Stimulated activated naive CD8-positive, alpha-beta T cell treated with anti-CD3 and anti-CD28 coated beads, Interleukin-15, Interleukin-2, amounts not matched to agents 100 ng/mL and 50 ng/mL, for 24 hours (primary cell): ENCODE data around the gene ADAM19.

Experiments
- H3K27ac Mint-ChIP-seq: one replicate; pipeline ENCODE4 v1.8.0; 2021; ENCODE audit warnings: mild to moderate bottlenecking, mixed read lengths
- H3K27me3 Mint-ChIP-seq: one replicate; pipeline ENCODE4 v1.8.0; 2021; ENCODE audit warnings: mixed read lengths
- H3K36me3 Mint-ChIP-seq: one replicate; pipeline ENCODE4 v1.8.0; 2021; ENCODE audit warnings: low read depth, mixed read lengths
- H3K4me1 Mint-ChIP-seq: one replicate; pipeline ENCODE4 v1.8.0; 2021; ENCODE audit warnings: low read depth, mixed read lengths
- H3K4me3 Mint-ChIP-seq: one replicate; pipeline ENCODE4 v1.8.0; 2021; ENCODE audit warnings: mild to moderate bottlenecking, mixed read lengths
- H3K9me3 Mint-ChIP-seq: one replicate; pipeline ENCODE4 v1.8.0; 2021; ENCODE audit warnings: mixed read lengths

The ADAM19 gene

DNA sequence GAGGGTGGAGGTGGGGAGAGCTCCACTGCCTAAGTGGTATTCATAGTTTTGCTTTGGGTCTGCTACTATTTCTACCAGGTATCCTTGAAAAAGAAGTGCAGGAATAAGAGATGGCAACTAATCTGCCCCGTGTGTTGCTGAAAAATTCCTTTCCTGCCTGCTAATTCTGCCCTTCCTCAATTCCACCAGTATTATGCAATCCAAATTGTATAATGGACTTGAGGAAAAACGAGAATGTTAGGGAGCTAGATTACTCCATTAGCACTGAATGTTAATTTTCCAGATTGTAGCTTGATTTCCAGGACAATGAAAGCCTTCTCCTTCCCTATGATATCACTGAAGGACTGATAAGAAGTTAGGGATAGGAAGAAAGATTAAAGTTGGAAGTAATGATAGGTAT is 16.9 kb downstream of the ADAM19 start:
- H3K36me3 Mint-ChIP-seq, result no peaks in the 10 kb centered on the region
- peaks cover 36% of the 10 kb centered on the region for H3K4me1 Mint-ChIP-seq
- no peaks in the 10 kb centered on the region for H3K9me3 Mint-ChIP-seq
- H3K27me3 Mint-ChIP-seq, result no peaks in the 10 kb centered on the region
- no peak overlapping the region for H3K27ac Mint-ChIP-seq
- no peak overlapping the region for H3K4me3 Mint-ChIP-seq

DNA sequence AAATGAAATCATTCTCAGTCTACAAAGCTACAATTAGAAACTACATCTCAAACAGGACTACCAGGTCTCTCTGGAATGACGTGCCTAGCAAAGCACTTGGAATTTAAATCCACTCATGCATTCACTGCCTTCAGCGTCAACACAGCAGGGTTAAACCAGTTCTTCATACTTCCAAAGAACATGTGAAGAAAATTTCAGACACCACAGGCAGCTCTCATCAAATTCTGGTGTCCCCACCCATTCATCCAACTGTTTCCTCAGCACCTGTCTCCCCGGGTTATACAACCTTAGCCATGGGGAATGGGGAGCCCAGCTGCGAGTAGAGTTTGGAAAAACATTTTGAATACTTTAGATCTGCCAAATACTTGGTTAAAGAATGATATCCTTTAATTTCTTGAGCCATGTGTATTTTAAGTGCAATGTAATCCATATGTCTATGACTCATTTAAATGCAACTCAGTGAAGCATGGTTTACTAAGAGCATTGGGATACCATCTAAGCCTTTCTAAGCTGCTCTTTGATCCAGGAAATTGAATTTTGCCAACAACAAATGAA is 17.5 kb downstream of the ADAM19 start:
- Mint-ChIP-seq H3K36me3 (no peaks in the 10 kb centered on the region), H3K4me3 (no peak overlapping the region), H3K9me3 (no peaks in the 10 kb centered on the region), H3K27me3 (no peaks in the 10 kb centered on the region), H3K4me1 (peaks cover 36% of the 10 kb centered on the region), H3K27ac (no peak overlapping the region)

DNA sequence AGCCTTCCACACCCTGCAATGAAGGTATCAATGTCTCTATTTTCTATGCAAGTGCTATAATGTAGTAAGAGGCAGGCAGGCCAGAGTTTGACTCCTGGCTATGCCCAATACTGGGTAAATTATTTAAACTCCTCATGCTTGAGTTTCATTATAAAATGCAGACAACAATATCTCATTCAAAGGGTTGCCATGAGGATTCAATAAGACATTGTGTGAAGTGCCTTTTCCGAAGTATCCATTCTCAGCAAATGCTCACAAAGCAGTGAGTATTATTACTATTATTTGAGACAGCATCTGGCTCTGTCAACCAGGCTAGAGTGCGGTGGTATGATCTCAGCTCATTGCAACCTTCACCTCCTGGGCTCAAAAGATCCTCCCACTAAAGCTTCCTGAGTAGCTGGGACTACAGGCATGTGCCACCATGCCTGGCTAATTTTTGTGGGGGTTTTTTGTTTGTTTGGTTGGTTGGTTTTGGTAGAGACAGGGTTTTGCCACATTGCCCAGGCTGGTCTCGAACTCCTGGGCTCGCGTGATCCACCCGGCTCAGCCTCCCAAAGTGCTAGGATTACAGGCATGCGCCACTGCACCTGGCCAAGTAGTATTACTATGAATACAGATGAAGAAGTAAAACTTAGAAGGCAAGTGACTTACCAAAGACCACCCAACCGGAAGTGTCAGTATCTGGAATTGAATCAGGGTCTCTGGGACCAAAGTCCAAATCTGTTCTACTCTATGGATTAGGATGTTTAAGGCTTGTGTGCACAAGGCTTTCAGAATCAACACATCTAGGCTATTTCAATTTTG is 18.8 kb downstream of the ADAM19 start:
- no peaks in the 10 kb centered on the region for H3K36me3 Mint-ChIP-seq
- H3K9me3 Mint-ChIP-seq, result no peaks in the 10 kb centered on the region
- peaks cover 33% of the 10 kb centered on the region for H3K4me1 Mint-ChIP-seq
- H3K27ac Mint-ChIP-seq, result no peak overlapping the region
- no peaks in the 10 kb centered on the region for H3K27me3 Mint-ChIP-seq
- H3K4me3 Mint-ChIP-seq, result no peak overlapping the region

DNA sequence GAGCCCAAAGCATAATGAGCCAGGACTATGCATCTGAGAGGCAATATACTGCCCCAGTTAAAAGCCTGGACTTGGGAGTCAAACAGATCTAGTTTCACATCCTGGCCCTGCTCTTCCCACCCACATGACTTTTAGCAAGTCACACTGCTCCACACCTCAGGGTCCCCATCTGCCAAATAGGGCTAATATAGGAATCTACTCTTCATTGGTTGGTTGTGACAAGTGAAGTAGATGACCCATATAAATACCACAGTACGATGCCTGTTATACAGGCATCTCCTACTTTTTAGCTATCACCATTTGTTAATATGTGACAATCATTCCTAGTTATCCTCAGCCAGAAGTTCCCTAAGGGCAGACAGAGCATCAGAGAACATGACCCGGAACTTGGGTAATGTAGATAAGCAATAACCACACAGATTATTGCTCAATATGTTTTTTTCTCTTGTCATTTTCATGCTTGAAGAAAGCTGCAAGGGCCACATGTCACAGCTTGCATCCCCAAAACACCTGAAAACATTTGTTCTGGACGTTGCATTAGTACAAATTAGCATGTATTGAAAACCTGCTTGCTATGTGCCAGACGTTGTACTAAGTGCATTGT is 20.4 kb downstream of the ADAM19 start:
- Mint-ChIP-seq H3K4me3 (no peak overlapping the region), H3K27me3 (no peaks in the 10 kb centered on the region), H3K36me3 (no peaks in the 10 kb centered on the region), H3K9me3 (no peaks in the 10 kb centered on the region), H3K4me1 (peaks cover 39% of the 10 kb centered on the region), H3K27ac (no peak overlapping the region)

DNA sequence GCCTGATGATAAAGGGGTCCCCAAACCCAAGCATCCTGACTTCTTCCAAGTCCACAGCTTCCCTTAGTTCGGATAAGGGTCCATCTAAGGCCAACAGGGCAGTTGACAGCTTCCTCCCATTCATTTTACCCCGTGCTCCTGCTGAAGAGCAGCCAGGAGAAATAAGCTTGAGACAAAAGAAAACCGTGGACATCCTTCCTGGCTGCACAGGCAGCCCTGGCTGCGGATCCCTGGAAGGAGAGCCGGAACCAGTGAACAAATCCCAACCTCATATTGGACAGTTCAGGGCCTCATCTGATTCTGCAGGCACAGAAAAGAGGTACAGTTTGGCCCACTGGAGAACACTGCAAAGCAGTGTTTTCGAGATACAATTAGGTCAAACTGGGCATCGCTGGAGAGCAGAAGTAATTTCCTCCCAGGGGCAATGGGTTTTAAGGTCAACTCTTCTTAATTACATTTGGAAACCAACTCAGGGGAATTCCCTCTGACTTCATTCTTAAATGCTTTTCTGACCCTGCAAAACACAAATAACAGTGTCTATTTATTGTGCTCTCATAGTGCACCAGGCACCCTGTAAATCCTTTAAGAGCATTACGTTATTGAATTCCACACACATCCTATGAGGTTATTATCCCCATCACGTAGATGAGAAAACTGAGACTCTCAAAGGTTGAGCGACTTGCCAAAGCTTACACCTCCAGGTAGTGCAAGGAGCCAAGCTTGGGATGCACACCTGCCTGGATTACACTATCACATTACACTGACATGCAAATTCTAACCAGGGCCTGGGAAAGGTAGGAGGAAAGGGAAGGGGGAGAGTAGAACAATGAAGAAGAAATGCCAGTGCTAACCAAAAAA is 21.2 kb downstream of the ADAM19 start:
- H3K4me1 Mint-ChIP-seq, result peaks cover 46% of the 10 kb centered on the region
- H3K36me3 Mint-ChIP-seq, result no peaks in the 10 kb centered on the region
- H3K27ac Mint-ChIP-seq, result no peak overlapping the region

DNA sequence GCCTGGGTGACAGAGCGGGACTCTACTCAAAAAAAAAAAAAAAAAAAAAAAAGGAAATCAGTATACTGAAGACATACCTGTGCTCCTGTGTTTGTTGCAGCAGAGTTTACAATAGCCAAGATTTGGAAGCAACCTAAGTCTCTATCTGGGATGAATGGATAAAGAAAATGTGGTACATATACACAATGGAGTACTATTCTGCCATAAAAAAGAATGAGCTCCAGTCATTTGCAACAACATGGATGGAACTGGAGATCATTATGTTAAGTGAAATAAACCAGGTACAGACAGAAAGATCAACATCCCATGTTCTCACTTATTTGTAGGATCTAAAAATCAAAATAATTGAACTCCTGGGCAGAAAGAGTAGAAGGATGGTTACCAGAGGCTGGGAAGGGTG is 22.9 kb downstream of the ADAM19 start:
- Mint-ChIP-seq H3K4me3 (no peak overlapping the region), H3K4me1 (peaks cover 61% of the 10 kb centered on the region), H3K27me3 (no peaks in the 10 kb centered on the region), H3K36me3 (no peaks in the 10 kb centered on the region), H3K9me3 (no peaks in the 10 kb centered on the region), H3K27ac (no peak overlapping the region)

More for the DNA sequence above, 21.2 kb downstream of the ADAM19 start:
- Mint-ChIP-seq H3K4me3 (no peak overlapping the region), H3K27me3 (no peaks in the 10 kb centered on the region), H3K9me3 (no peaks in the 10 kb centered on the region)

DNA sequence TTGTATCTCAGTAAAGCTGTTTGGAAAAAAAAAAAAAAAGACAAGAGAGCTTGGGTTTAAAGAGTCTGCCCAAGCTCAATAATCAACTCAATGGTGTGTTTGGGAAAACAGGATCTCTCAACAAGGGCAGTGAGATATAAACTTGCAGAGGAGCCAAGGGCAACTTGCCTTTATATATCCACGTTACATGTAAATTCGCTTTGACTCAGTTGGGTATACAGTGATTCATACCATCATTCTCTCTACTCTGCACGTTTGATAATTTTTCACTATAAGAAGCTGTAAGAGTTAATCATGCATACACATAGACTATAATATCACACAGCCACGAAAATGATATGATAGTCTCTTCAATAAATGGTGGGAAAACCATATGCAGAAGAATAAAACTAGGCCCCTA is 24.9 kb downstream of the ADAM19 start:
- H3K4me1 Mint-ChIP-seq, result peaks cover 70% of the 10 kb centered on the region
- no peak overlapping the region for H3K27ac Mint-ChIP-seq
- H3K36me3 Mint-ChIP-seq, result no peaks in the 10 kb centered on the region
- H3K27me3 Mint-ChIP-seq, result no peaks in the 10 kb centered on the region
- no peak overlapping the region for H3K4me3 Mint-ChIP-seq
- no peaks in the 10 kb centered on the region for H3K9me3 Mint-ChIP-seq

DNA sequence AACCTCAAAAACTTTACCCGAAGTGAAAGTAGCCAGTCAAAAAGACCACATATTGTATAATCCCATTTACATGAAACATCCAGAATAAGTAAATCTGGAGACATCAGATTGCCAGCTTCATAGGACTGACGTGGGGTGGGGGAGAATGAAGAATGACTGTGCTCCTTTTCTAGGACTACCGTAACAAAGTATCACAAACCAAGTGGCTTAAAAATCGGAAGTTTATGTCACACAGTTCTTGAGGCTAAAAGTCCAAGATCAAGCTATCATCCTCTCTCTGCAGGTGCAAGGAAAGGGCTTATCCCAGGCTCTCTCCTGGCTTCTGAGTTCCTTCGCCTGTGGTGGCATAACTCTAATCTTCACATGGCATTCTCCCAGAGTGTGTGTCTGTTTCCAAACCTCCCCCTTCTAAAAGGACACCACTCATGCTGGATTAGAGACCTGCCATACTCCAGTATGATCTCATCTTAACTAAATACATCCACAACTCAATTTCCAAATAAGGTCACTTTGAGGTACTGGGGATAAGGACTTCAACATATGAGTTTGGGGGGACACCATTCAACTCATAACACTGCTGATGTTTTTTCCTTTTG is 25.5 kb downstream of the ADAM19 start:
- Mint-ChIP-seq H3K4me3 (no peak overlapping the region), H3K27ac (no peak overlapping the region), H3K36me3 (no peaks in the 10 kb centered on the region), H3K27me3 (no peaks in the 10 kb centered on the region), H3K9me3 (no peaks in the 10 kb centered on the region), H3K4me1 (peaks cover 74% of the 10 kb centered on the region)

DNA sequence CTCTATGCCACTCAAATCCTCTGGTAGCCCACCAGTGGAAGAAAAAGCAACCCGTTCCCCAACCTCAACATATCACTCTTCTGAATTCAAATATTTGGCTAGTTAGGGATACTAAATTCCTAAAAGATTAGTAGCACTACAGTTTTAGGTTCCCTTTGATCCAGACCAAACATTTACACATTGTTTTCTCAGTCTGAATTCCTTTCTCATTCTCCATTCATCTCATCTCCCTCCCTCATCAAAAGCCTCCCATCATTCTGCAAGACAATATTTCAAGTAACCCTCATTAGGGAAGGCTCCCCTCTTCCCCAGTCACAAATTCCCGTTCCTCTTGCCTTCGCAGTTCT is 26.3 kb downstream of the ADAM19 start:
- Mint-ChIP-seq H3K36me3 (no peaks in the 10 kb centered on the region), H3K9me3 (no peaks in the 10 kb centered on the region), H3K4me1 (peaks cover 74% of the 10 kb centered on the region), H3K27me3 (no peaks in the 10 kb centered on the region), H3K27ac (no peak overlapping the region), H3K4me3 (no peak overlapping the region)

DNA sequence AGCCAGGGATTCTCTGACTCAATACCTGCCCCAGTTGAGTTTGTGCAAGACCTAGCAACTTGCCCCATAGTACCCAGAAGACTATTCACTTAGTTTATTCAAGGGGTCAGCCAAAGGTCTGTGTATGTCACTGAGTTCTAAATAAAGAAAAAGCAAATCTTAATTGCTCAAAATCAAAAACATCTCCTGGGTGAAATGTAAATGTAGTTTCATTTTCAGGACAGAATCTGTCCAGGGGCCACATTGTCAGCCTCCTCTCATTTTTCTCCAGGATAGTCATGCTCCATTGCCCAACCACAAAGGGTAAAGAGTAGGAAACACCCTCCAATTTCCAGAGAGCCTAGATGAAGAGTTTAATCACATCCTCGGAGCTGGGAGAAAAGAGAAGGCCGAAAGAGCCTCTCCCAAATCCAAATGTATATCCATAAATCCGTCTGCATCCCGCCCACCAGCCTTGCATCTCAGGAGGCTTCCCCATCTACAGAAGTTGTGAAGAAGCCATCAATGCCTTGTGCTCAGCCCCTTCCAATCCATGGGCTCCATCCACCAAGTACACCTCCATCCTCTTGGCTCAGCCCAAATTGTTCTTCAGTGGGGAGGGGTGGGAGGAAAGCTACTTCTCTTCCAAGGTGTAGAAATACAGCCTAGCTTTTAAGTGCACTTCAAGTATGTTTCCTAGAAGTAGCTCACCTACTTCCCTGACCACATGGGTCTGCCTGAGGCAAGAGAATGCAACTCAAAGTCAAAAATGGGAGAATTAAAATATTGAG is 26.9 kb downstream of the ADAM19 start:
- H3K36me3 Mint-ChIP-seq, result no peaks in the 10 kb centered on the region
- no peaks in the 10 kb centered on the region for H3K27me3 Mint-ChIP-seq
- peaks cover 75% of the 10 kb centered on the region for H3K4me1 Mint-ChIP-seq
- no peak overlapping the region for H3K4me3 Mint-ChIP-seq
- peak overlapping the region; percentile 59 for H3K27ac Mint-ChIP-seq
- H3K9me3 Mint-ChIP-seq, result no peaks in the 10 kb centered on the region

DNA sequence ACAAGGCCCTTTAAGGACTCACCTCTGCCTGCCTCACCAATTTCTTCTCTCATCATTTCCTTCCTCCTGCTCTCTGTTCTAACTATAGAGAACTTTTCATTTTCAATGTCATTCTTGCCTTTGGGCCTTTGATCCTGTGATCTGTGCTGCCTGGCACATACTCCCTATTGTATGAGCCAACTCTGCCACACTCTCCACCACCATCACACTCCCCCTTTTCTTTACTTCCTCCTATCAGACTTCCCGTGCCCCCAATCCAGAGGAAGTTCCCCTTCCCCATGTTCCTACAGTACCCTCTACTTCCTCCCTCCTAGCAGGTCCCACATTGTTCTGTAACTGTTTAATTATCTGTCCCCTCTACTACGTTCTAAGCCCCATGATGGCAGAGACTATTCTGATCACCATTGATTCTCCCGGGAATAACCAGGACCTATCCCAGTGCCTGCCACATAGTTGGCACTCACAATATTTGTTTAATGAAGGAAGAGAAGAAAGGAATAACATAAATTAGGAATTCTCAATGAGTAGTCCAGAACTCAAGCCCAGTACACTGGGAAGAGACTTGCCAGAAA is 27.5 kb downstream of the ADAM19 start:
- Mint-ChIP-seq H3K9me3 (no peaks in the 10 kb centered on the region), H3K27ac (peak overlapping the region; percentile 59), H3K4me3 (no peak overlapping the region), H3K36me3 (no peaks in the 10 kb centered on the region), H3K4me1 (peaks cover 81% of the 10 kb centered on the region), H3K27me3 (no peaks in the 10 kb centered on the region)

DNA sequence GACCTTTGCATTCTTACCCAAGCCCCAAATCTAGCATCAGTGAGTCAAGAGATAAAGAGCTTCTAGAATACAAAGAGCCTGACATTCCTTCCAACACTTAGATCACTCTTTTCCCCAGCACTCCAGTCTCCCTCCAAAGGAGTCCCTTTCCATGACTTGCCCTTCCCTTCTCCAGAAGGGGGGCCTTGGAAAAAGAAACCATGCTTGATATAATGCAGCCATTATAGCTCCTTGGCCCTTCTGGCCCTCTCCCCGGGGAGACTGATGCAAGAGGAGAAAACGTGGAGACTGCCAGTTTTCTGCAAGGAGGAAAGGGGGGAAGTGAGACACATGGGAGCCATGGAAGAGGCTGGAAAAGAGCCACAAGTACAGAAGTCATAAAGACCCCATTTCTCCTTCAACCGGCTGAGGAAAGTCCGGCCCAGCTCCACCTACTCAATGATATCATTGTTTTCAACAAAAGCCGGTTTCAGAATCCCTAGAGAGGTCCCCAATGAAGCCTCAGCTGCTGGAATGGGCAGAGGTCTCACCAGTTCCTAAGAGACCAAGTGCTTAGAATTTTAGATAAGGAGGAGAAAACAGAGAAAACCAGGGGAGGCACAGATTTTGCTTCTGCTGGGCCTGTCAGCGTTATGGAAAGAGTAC is 29.0 kb downstream of the ADAM19 start:
- Mint-ChIP-seq H3K27ac (no peak overlapping the region), H3K4me3 (no peak overlapping the region), H3K27me3 (no peaks in the 10 kb centered on the region), H3K9me3 (no peaks in the 10 kb centered on the region), H3K4me1 (peaks cover 89% of the 10 kb centered on the region), H3K36me3 (no peaks in the 10 kb centered on the region)

DNA sequence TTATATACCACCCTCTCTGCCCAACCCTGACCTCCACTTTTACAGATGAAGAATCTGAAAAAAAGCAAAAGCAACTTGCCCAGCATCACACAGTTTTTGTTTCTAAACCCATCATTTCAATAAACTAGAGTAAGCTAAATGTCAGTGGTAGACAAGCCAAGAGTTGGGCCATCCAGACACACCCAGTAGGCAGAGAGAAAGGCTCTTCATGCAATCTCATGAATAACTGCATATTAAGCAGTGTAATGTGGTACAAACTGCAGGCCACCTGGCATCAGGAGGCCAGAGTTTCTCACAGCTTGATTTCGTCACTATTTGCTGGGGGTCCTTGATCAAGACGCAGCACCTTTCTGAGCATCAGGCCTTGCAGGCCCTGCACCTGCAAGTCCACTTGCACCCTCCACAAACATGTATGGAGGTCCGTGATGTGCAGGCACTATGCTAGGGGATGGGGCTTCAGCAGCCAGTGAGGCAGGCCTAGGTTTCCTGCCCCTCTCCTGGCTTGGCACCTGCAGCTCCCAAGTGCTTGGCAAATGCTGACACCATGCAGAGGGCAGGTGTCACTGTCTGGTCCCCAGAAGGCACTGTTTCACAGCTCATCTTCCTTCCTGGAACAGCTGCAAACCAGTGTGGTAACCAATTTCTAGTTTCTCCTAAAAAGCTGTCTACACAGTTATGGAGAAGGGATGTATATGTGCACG is 29.8 kb downstream of the ADAM19 start:
- no peak overlapping the region for H3K27ac Mint-ChIP-seq
- H3K9me3 Mint-ChIP-seq, result no peaks in the 10 kb centered on the region
- no peaks in the 10 kb centered on the region for H3K36me3 Mint-ChIP-seq
- H3K4me1 Mint-ChIP-seq, result peaks cover 90% of the 10 kb centered on the region
- no peak overlapping the region for H3K4me3 Mint-ChIP-seq
- no peaks in the 10 kb centered on the region for H3K27me3 Mint-ChIP-seq
